Measurements from ENCODE around the gene OPN1LW.
"Not testable (repeated sequence)": the region's sequence is repeated elsewhere in the genome, so short reads cannot be mapped to it uniquely, and the experiment has no call there.

- not testable (repeated sequence) for TF ChIP-seq POLR2AphosphoS5, CTCF, POLR2A, EP300 (IDR thresholded peaks at IDR 0.05)
Measured at GRCh38 chrX:154156221-154156620, 12.2 kb downstream of the OPN1LW start.

Measured in sigmoid colon (tissue), 4 donors.